Measurements from ENCODE around the gene SYNE2. TPM values are rescaled to one million over a fixed set of nuclear protein-coding genes. Genes with fewer than 3 reads are reported as not detected.

SYNE2 gene
- total RNA-seq, 1 experiment from 2014 or later = 16.0 TPM

GRCh38 chr14:64229489-64229888, 376.7 kb downstream of the SYNE2 start:
- Histone ChIP-seq H2AFZ (ENCODE audit: low read length) (no peak overlapping the region), H3K4me1 (ENCODE audit: insufficient read depth, low read length) (peaks cover 27% of the 10 kb centered on the region), H3K79me2 (ENCODE audit: low read length) (no peaks in the 10 kb centered on the region), H4K20me1 (ENCODE audit: low read length) (no peaks in the 10 kb centered on the region), H3K9ac (ENCODE audit: low read length) (no peak overlapping the region), H3K4me2 (ENCODE audit: low read length) (no peak overlapping the region), H3K27me3 (ENCODE audit: low read length) (no peaks in the 10 kb centered on the region), H3K4me3 (ENCODE audit: low read length) (no peak overlapping the region), H3K9me2 (replicated peaks; ENCODE audit: low read length) (no peaks in the 10 kb centered on the region; the same call in 1 of the 2 replicates), H3K9me3 (ENCODE audit: low read length) (no peaks in the 10 kb centered on the region), H3K27ac (ENCODE audit: low read length) (no peak overlapping the region), H3K36me3 (ENCODE audit: low read depth, low read length) (no peaks in the 10 kb centered on the region), H3F3A (ENCODE audit: low read length, unreplicated experiment) (no peaks in the 10 kb centered on the region)
- ChIA-PET CTCF (no interaction called here), POLR2A (ENCODE audit: unreplicated experiment) (no interaction called here)
- intact Hi-C loops (cut with micrococcal nuclease) = no loop called here
- DNase-seq (no peak), ATAC-seq (no peak)
- BruUV-seq (replicated peaks) = no TSS peak
- no peak for TF ChIP-seq EZH2 (IDR thresholded peaks at IDR 0.05; ENCODE audit: low read length, unreplicated experiment)
- TF ChIP-seq CTCF (conservative IDR thresholded peaks at IDR 0.05; ENCODE audit: low read depth, low read length) = no peak
- TF ChIP-seq EZH2phosphoT487 (IDR thresholded peaks at IDR 0.05; ENCODE audit: borderline replicate concordance, low read length) = no peak

- BruUV-seq (replicated peaks) = no TSS peak
- Histone ChIP-seq H4K20me1 (ENCODE audit: low read length) (no peaks in the 10 kb centered on the region), H3K36me3 (ENCODE audit: low read depth, low read length) (no peaks in the 10 kb centered on the region), H3K4me1 (ENCODE audit: insufficient read depth, low read length) (peaks cover 37% of the 10 kb centered on the region), H3K79me2 (ENCODE audit: low read length) (no peaks in the 10 kb centered on the region), H3K9ac (ENCODE audit: low read length) (no peak overlapping the region; the same call in 1 of the 2 replicates), H3F3A (ENCODE audit: low read length, unreplicated experiment) (no peaks in the 10 kb centered on the region), H3K9me2 (replicated peaks; ENCODE audit: low read length) (no peaks in the 10 kb centered on the region; the same call in 1 of the 2 replicates), H3K9me3 (ENCODE audit: low read length) (no peaks in the 10 kb centered on the region), H3K4me2 (ENCODE audit: low read length) (peak overlapping the region; percentile 48), H2AFZ (ENCODE audit: low read length) (no peak overlapping the region), H3K27me3 (ENCODE audit: low read length) (no peaks in the 10 kb centered on the region), H3K4me3 (ENCODE audit: low read length) (no peak overlapping the region), H3K27ac (ENCODE audit: low read length) (peak overlapping the region; percentile 57)
- intact Hi-C loops (cut with micrococcal nuclease) = loop anchor here (5.0 kb wide), 1 partner anchor 60 kb away; the partner anchor contains the start of gene ESR2
- ChIA-PET POLR2A (ENCODE audit: unreplicated experiment) (no interaction called here), CTCF (interaction anchor here (0.8 kb wide), 1 partner anchor 193 kb away, joined by 4 read pairs; no protein-coding TSS in a partner anchor)
- ATAC-seq = peak; percentile 89
- no peak for TF ChIP-seq EZH2 (IDR thresholded peaks at IDR 0.05; ENCODE audit: low read length, unreplicated experiment)
- no peak for TF ChIP-seq CTCF (conservative IDR thresholded peaks at IDR 0.05; ENCODE audit: low read depth, low read length)
- TF ChIP-seq EZH2phosphoT487 (IDR thresholded peaks at IDR 0.05; ENCODE audit: borderline replicate concordance, low read length) = no peak
- DNase-seq = peak; percentile 88
Observed at GRCh38 chr14:64232095-64232838, 379.5 kb downstream of the SYNE2 start.

- intact Hi-C loops (cut with micrococcal nuclease) = loop anchor here (5.0 kb wide), 1 partner anchor 59 kb away; the partner anchor contains the start of gene ESR2
- ChIA-PET CTCF (no interaction called here), POLR2A (ENCODE audit: unreplicated experiment) (no interaction called here)
- Histone ChIP-seq H3K4me3 (ENCODE audit: low read length) (no peak overlapping the region), H3K4me1 (ENCODE audit: insufficient read depth, low read length) (peaks cover 37% of the 10 kb centered on the region), H3K4me2 (ENCODE audit: low read length) (peak overlapping the region; percentile 48), H4K20me1 (ENCODE audit: low read length) (no peaks in the 10 kb centered on the region), H3K9ac (ENCODE audit: low read length) (peak overlapping the region; percentile 6; the same call in 1 of the 2 replicates), H3K36me3 (ENCODE audit: low read depth, low read length) (no peaks in the 10 kb centered on the region), H3K79me2 (ENCODE audit: low read length) (no peaks in the 10 kb centered on the region), H3F3A (ENCODE audit: low read length, unreplicated experiment) (no peaks in the 10 kb centered on the region), H3K9me3 (ENCODE audit: low read length) (no peaks in the 10 kb centered on the region), H3K9me2 (replicated peaks; ENCODE audit: low read length) (no peaks in the 10 kb centered on the region; the same call in 1 of the 2 replicates), H3K27me3 (ENCODE audit: low read length) (no peaks in the 10 kb centered on the region), H3K27ac (ENCODE audit: low read length) (peak overlapping the region; percentile 57), H2AFZ (ENCODE audit: low read length) (no peak overlapping the region)
- ATAC-seq = no peak
- no peak for DNase-seq
- BruUV-seq (replicated peaks) = no TSS peak
- no peak for TF ChIP-seq CTCF (conservative IDR thresholded peaks at IDR 0.05; ENCODE audit: low read depth, low read length)
- no peak for TF ChIP-seq EZH2 (IDR thresholded peaks at IDR 0.05; ENCODE audit: low read length, unreplicated experiment)
- no peak for TF ChIP-seq EZH2phosphoT487 (IDR thresholded peaks at IDR 0.05; ENCODE audit: borderline replicate concordance, low read length)
Observed at GRCh38 chr14:64232944-64233343, 380.1 kb downstream of the SYNE2 start.

Measured in PC-3 (cell line).